Body of pancreas (tissue), 4 donors: Measurements from ENCODE around the gene TBC1D12. TPM values are rescaled to one million over a fixed set of nuclear protein-coding genes. Genes with fewer than 3 reads are reported as not detected.
"Not testable (repeated sequence)": the region's sequence is repeated elsewhere in the genome, so short reads cannot be mapped to it uniquely, and the experiment has no call there.

Experiments
- ATAC-seq: fragments of 150-250 bp; one replicate; pipeline ENCODE4 v1.9.1; 2016
- DNase-seq, 4 donors: peaks; one replicate each; pipeline ENCODE4 v3.0.0-alpha.2; 2019
- H3K27ac ChIP-seq, 4 donors: fragments of 200-600 bp; sonication (generic); 1 replicate in 3 of 4; 2 replicates in 1 of 4; pipeline versions ENCODE4 v1.5.1 to v1.6.1; 2016 to 2019; ENCODE audit warnings: mild to moderate bottlenecking in 1 of 4, mixed read lengths in 1 of 4, moderate library complexity in 1 of 4
- H3K27me3 ChIP-seq, 2 donors: fragments of 200-600 bp; sonication (generic); one replicate each; pipeline ENCODE4 v1.6.0; 2016; ENCODE audit warnings: mild to moderate bottlenecking in 1 of 2
- H3K36me3 ChIP-seq, 2 donors: fragments of 200-600 bp; sonication (generic); replicated peaks in 1 of 2; 2 replicates each; pipeline ENCODE4 v1.5.1; 2016; ENCODE audit warnings: low read depth in 2 of 2; ENCODE audit not compliant: insufficient read depth in 1 of 2
- H3K4me1 ChIP-seq: fragments of 200-600 bp; sonication (generic); one replicate; pipeline ENCODE4 v1.6.0; 2016
- H3K4me3 ChIP-seq, 2 donors: fragments of 200-600 bp; sonication (generic); 1 replicate in 1 of 2; 2 replicates in 1 of 2; pipeline ENCODE4 v1.5.1; 2016 to 2019
- H3K9me3 ChIP-seq, 3 donors: fragments of 200-600 bp; sonication (generic); 1 replicate in 2 of 3; 2 replicates in 1 of 3; pipeline ENCODE4 v1.5.1; 2016
- POLR2A ChIP-seq, 3 donors: fragments of 450-650 bp; IDR thresholded peaks; one replicate each; pipeline ENCODE4 v1.6.1; 2016; ENCODE audit warnings: antibody characterized with exemption in 3 of 3, mild to moderate bottlenecking in 2 of 3
- WGBS, 2 donors: methylation state at CpG; one replicate each; pipeline ENCODE4 v1.1.5; 2017; 5-methylcytosine and 5-hydroxymethylcytosine counted together
- intact Hi-C: fragments of 100-400 bp; cut with DNase I; formaldehyde crosslinking; loops from one replicate; pipeline ENCODE4 v1.15.1; 2023
- total RNA-seq, 2 donors: library from RNA; depleted of rRNA; stranded (reverse); fragments of >200 nt; gene quantifications; one replicate each; pipeline ENCODE4 v1.1.0, GENCODE V29; 2016
- TF ChIP-seq, protein P1 (sequence below), 7 experiments: fragments of 450-650 bp in 4 of 7; fragments of 200-600 bp in 3 of 7; sonication (generic) in 3 of 7; IDR thresholded peaks; one replicate each; pipeline ENCODE4 v1.5.1; 2016 to 2019; ENCODE audit warnings: antibody characterized with exemption in 7 of 7

The TBC1D12 gene
- total RNA-seq, 2 donors from 2014 or later: 11.9 to 17.5 TPM

DNA sequence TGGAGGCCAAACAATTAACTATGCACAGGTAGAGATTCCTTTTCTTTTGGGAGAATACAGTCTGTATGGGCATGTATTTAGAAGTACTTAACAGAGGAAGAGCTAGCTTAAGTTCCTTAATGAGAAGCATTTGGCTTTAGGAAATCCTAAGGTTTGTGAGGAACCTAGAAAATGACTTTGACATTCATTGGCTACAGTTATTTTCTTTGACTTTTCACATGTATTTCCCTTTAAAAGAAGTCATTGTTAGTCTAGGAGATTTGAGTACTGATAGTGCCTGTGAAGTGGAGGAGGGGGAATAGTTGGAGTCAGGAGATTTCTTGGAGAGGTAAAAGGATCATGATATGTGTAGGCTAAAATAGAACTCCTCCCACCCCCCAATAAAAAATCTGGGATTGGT lies 146.9 kb downstream of the TBC1D12 start:
- Histone ChIP-seq H3K4me1 (peaks cover 20% of the 10 kb centered on the region), H3K27me3 (no peaks in the 10 kb centered on the region), H3K4me3 (no peak overlapping the region), H3K36me3 (no peaks in the 10 kb centered on the region), H3K9me3 (no peaks in the 10 kb centered on the region), H3K27ac (no peak overlapping the region)
- DNase-seq: no peak
- TF ChIP-seq POLR2A (IDR thresholded peaks at IDR 0.05): no peak
- TF ChIP-seq, protein P1, sequence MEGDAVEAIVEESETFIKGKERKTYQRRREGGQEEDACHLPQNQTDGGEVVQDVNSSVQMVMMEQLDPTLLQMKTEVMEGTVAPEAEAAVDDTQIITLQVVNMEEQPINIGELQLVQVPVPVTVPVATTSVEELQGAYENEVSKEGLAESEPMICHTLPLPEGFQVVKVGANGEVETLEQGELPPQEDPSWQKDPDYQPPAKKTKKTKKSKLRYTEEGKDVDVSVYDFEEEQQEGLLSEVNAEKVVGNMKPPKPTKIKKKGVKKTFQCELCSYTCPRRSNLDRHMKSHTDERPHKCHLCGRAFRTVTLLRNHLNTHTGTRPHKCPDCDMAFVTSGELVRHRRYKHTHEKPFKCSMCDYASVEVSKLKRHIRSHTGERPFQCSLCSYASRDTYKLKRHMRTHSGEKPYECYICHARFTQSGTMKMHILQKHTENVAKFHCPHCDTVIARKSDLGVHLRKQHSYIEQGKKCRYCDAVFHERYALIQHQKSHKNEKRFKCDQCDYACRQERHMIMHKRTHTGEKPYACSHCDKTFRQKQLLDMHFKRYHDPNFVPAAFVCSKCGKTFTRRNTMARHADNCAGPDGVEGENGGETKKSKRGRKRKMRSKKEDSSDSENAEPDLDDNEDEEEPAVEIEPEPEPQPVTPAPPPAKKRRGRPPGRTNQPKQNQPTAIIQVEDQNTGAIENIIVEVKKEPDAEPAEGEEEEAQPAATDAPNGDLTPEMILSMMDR (IDR thresholded peaks at IDR 0.05): no peak
- no peak for ATAC-seq
- intact Hi-C loops: no loop called here

DNA sequence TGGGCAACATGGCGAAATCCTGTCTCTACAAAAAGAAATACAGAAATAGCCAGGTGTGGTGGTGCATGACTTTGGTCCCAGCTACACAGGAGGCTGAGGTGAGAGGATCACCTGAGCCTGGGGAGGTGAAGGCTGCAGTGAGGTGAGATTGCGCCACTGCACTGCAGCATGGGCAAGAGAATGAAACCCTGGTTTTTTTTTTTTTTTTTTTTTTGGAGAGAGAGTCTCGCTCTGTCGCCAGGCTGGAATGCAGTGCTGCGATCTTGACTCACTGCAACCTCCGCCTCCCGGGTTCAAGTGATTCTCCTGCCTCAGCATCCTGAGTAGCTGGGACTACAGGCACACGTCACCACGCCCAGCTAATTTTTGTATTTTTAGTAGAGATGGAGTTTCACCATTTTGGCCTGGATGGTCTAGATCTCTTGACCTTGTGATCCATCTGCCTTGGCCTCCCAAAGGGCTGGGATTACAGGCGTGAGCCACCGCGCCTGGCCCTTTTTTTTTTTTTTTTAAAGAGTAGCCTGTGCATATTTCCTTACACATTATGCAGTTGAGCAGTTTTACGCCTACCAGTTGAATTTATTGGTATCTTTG lies 165.5 kb downstream of the TBC1D12 start:
- intact Hi-C loops, ATAC-seq, H3K9me3 ChIP-seq, H3K4me1 ChIP-seq, H3K27ac ChIP-seq, H3K27me3 ChIP-seq, H3K36me3 ChIP-seq, DNase-seq, H3K4me3 ChIP-seq: not testable (repeated sequence)
- 94 to 96% methylated on average over 13 of the region's 13 CpGs for WGBS, 2 donors

DNA sequence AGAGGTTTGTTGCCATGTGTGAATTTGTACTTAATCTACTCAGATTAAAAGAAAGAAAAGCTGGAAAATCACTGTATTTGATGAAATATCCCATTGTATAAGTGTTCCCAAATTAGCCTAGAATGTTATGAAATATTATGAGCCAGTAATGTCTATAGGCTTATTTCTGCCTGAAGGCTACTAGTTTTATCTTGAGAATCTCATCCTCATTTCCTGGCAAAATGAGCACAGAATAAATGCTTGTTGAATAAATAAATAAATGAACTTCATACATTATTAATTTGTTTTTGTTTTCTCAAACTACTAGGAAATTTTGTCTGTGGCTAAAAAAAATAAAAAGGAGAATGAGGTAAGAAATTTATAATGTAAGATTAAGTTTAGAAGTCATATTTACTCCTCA lies 168.7 kb downstream of the TBC1D12 start:
- no peaks in the 10 kb centered on the region for H3K36me3 ChIP-seq
- H3K9me3 ChIP-seq: no peaks in the 10 kb centered on the region
- H3K27ac ChIP-seq: no peak overlapping the region
- intact Hi-C loops: no loop called here
- DNase-seq (no peak), ATAC-seq (no peak)
- no peaks in the 10 kb centered on the region for H3K4me1 ChIP-seq
- TF ChIP-seq, protein P1 (IDR thresholded peaks at IDR 0.05): no peak
- no peak for TF ChIP-seq POLR2A (IDR thresholded peaks at IDR 0.05)
- H3K4me3 ChIP-seq: no peak overlapping the region
- H3K27me3 ChIP-seq: no peaks in the 10 kb centered on the region

DNA sequence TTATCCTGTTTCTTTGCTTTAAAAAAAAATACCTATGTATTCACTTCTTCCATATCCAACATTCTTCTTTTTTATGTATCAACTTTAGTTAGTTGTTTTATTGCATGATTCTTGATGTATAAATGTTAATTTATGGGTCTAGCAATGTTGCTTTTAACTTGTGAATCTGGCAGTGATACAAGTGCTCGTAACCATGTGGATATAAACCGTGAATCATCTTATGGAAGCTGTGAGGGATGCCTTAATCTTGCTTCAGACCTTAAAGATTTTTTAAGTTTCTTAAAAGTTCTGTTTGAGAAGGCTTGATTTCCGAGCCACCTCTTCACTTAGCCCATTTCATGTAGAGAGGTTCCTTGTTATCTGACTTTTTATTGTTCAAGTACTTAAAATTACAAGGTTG lies 169.2 kb downstream of the TBC1D12 start:
- intact Hi-C loops: no loop called here
- ATAC-seq (no peak), DNase-seq (no peak)
- Histone ChIP-seq H3K36me3 (no peaks in the 10 kb centered on the region), H3K4me1 (no peaks in the 10 kb centered on the region), H3K27me3 (no peaks in the 10 kb centered on the region), H3K4me3 (no peak overlapping the region), H3K27ac (no peak overlapping the region), H3K9me3 (no peaks in the 10 kb centered on the region)
- TF ChIP-seq, protein P1 (IDR thresholded peaks at IDR 0.05): no peak
- no peak for TF ChIP-seq POLR2A (IDR thresholded peaks at IDR 0.05)
- 90 to 92% methylated on average over 3 of the region's 3 CpGs for WGBS, 2 donors

DNA sequence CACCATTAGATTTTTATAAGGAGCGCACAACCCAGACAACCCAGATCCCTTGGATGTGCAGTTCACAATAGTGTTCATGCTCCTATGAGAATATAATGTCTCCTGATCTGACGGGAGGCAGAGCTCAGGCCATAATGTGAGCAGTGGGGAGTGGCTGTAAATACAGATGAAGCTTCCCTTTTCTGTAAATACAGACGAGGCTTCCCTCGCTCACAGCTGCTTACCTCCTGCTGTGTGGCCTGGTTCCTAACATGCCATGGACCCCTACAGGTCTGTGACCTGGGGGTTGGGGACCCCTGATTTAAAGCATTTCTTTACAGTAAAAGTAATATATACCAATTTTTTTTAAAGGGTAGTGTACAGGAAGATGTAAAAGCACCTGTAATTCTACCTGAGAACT lies 176.4 kb downstream of the TBC1D12 start:
- intact Hi-C loops: no loop called here
- DNase-seq (no peak), ATAC-seq (no peak)
- Histone ChIP-seq H3K36me3 (no peaks in the 10 kb centered on the region), H3K27me3 (no peaks in the 10 kb centered on the region), H3K4me1 (peaks cover 11% of the 10 kb centered on the region), H3K4me3 (no peak overlapping the region), H3K27ac (no peak overlapping the region), H3K9me3 (no peaks in the 10 kb centered on the region)
- 86 to 96% methylated on average over 4 of the region's 4 CpGs for WGBS, 2 donors
- TF ChIP-seq POLR2A (IDR thresholded peaks at IDR 0.05): no peak
- TF ChIP-seq, protein P1 (IDR thresholded peaks at IDR 0.05): no peak
